ENCODE results near the gene CSMD2.

The CSMD2 gene

DNA sequence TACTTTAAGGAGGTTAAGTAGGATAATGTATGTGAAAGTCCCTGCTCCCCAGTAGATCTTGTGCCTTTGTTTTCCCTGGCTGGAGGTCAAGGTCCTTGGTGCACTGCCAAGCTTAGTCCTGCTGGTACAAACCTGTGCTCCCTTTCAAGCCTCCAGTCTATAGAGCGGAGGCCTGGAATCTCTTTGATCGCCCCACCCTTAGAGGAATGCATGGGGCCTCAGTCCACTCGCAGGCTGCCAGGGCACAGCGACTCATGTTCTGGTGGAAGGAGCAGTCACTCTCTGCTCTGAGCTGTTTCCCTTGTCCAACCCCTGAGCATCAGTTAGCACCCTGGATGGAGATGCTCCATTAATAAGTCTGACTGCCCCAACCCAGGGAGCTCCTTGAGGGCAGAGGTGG lies 179.4 kb downstream of the CSMD2 start:
- Histone ChIP-seq H3K27ac (ENCODE audit: low read depth, low read length) (no peak overlapping the region), H2AFZ (ENCODE audit: low read depth, low read length, severe bottlenecking) (no peak overlapping the region), H3K79me2 (ENCODE audit: insufficient read depth, low read length) (no peaks in the 10 kb centered on the region), H3K36me3 (ENCODE audit: low read length) (no peaks in the 10 kb centered on the region), H3K9ac (ENCODE audit: low read length) (no peak overlapping the region), H3K9me3 (ENCODE audit: insufficient read depth, low read length) (no peaks in the 10 kb centered on the region), H3K4me3 (ENCODE audit: insufficient read depth, low read length, poor library complexity, severe bottlenecking) (no peak overlapping the region), H3K4me2 (ENCODE audit: low read depth, low read length, poor library complexity, severe bottlenecking) (no peak overlapping the region), H3K9me2 (replicated peaks; ENCODE audit: insufficient read depth, low read length) (no peaks in the 10 kb centered on the region), H3K27me3 (ENCODE audit: low read length) (no peaks in the 10 kb centered on the region), H3F3A (ENCODE audit: insufficient read depth) (no peaks in the 10 kb centered on the region), H4K20me1 (ENCODE audit: low read depth, low read length) (no peaks in the 10 kb centered on the region)
- TF ChIP-seq EZH2phosphoT487 (conservative IDR thresholded peaks at IDR 0.05; ENCODE audit: low read length): no peak
- TF ChIP-seq, protein P1, sequence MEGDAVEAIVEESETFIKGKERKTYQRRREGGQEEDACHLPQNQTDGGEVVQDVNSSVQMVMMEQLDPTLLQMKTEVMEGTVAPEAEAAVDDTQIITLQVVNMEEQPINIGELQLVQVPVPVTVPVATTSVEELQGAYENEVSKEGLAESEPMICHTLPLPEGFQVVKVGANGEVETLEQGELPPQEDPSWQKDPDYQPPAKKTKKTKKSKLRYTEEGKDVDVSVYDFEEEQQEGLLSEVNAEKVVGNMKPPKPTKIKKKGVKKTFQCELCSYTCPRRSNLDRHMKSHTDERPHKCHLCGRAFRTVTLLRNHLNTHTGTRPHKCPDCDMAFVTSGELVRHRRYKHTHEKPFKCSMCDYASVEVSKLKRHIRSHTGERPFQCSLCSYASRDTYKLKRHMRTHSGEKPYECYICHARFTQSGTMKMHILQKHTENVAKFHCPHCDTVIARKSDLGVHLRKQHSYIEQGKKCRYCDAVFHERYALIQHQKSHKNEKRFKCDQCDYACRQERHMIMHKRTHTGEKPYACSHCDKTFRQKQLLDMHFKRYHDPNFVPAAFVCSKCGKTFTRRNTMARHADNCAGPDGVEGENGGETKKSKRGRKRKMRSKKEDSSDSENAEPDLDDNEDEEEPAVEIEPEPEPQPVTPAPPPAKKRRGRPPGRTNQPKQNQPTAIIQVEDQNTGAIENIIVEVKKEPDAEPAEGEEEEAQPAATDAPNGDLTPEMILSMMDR (IDR thresholded peaks at IDR 0.05; ENCODE audit: insufficient read depth, low read length, poor library complexity, severe bottlenecking): no peak

DNA sequence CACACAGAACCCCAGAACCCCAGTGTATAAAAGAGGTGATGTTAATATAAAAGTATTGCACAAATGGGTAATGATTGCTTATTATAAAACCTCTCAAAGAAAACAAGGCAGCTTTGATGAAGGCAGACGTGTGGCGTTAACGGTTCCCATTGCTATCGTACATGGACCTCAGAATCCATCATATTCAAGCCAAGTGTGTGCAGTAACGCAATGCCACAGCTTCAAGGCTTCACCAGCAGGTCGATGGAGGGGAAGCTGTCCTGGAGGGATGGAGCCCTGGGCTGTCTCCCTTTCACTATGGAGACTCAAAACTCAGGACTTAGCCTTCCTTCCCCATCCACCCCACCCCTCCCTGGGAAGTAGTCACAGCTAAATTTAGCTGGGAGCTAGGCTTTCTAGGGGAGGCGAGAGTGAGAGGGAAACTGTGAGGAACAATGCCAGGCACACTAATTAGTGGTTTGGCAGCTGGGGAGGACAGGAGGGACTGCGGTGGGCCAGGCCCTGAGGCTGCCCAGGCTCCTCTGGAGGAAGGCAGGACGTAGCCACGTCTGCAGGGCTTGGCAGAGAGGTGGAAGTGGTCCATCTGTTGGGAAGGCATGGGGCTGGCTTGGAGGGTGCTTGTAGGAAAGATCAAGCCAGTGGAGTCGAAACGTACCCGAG lies 180.0 kb downstream of the CSMD2 start:
- no peak overlapping the region for H3K27ac ChIP-seq (ENCODE audit: low read depth, low read length)
- H3F3A ChIP-seq (ENCODE audit: insufficient read depth): no peaks in the 10 kb centered on the region
- H4K20me1 ChIP-seq (ENCODE audit: low read depth, low read length): no peaks in the 10 kb centered on the region
- H3K27me3 ChIP-seq (ENCODE audit: low read length): no peaks in the 10 kb centered on the region
- H3K9me2 ChIP-seq (replicated peaks; ENCODE audit: insufficient read depth, low read length): no peaks in the 10 kb centered on the region
- TF ChIP-seq EZH2phosphoT487 (conservative IDR thresholded peaks at IDR 0.05; ENCODE audit: low read length): no peak
- TF ChIP-seq, protein P1 (IDR thresholded peaks at IDR 0.05; ENCODE audit: insufficient read depth, low read length, poor library complexity, severe bottlenecking): no peak
- H3K4me3 ChIP-seq (ENCODE audit: insufficient read depth, low read length, poor library complexity, severe bottlenecking): no peak overlapping the region
- H2AFZ ChIP-seq (ENCODE audit: low read depth, low read length, severe bottlenecking): no peak overlapping the region
- H3K79me2 ChIP-seq (ENCODE audit: insufficient read depth, low read length): no peaks in the 10 kb centered on the region
- no peaks in the 10 kb centered on the region for H3K9me3 ChIP-seq (ENCODE audit: insufficient read depth, low read length)
- no peak overlapping the region for H3K9ac ChIP-seq (ENCODE audit: low read length)
- H3K4me2 ChIP-seq (ENCODE audit: low read depth, low read length, poor library complexity, severe bottlenecking): no peak overlapping the region
- no peaks in the 10 kb centered on the region for H3K36me3 ChIP-seq (ENCODE audit: low read length)

DNA sequence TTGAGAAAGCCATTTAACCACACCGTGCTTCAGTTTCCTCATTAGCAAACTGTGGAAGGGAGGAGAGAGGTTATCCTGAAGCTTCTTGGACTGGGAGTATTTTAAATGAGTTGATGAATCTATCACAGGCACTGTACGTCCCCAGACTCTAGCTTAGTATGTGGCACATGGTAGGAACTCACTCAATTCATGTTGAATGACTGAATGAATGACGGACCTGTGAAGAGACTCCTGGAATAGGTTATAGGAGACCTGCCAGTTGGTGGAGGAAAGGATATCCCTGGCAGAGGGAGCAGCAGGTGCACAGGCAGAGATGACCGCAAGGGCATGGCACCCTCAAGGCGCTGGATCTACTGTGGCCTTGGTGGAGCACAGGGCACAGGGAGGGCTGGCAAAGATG lies 182.6 kb downstream of the CSMD2 start:
- no peak overlapping the region for H3K4me3 ChIP-seq (ENCODE audit: insufficient read depth, low read length, poor library complexity, severe bottlenecking)
- H3K27ac ChIP-seq (ENCODE audit: low read depth, low read length): no peak overlapping the region
- H3K36me3 ChIP-seq (ENCODE audit: low read length): no peaks in the 10 kb centered on the region
- H3K9ac ChIP-seq (ENCODE audit: low read length): no peak overlapping the region
- no peaks in the 10 kb centered on the region for H4K20me1 ChIP-seq (ENCODE audit: low read depth, low read length)
- no peaks in the 10 kb centered on the region for H3K79me2 ChIP-seq (ENCODE audit: insufficient read depth, low read length)
- no peak for TF ChIP-seq EZH2phosphoT487 (conservative IDR thresholded peaks at IDR 0.05; ENCODE audit: low read length)
- TF ChIP-seq, protein P1 (IDR thresholded peaks at IDR 0.05; ENCODE audit: insufficient read depth, low read length, poor library complexity, severe bottlenecking): no peak
- no peaks in the 10 kb centered on the region for H3F3A ChIP-seq (ENCODE audit: insufficient read depth)
- no peak overlapping the region for H3K4me2 ChIP-seq (ENCODE audit: low read depth, low read length, poor library complexity, severe bottlenecking)
- H3K9me3 ChIP-seq (ENCODE audit: insufficient read depth, low read length): no peaks in the 10 kb centered on the region
- no peaks in the 10 kb centered on the region for H3K9me2 ChIP-seq (replicated peaks; ENCODE audit: insufficient read depth, low read length)
- no peak overlapping the region for H2AFZ ChIP-seq (ENCODE audit: low read depth, low read length, severe bottlenecking)
- H3K27me3 ChIP-seq (ENCODE audit: low read length): no peaks in the 10 kb centered on the region
